ENCODE measurements around the gene MCM7.

MCM7 gene

GRCh38 chr7:100053215-100053614 lies 48.0 kb downstream of the MCM7 start:
- H3K4me3 ChIP-seq (ENCODE audit: low read length): no peak overlapping the region
- TF ChIP-seq ZNF274 (IDR thresholded peaks at IDR 0.05; ENCODE audit: low read depth, low read length): no peak

- no peak for TF ChIP-seq ZNF274 (IDR thresholded peaks at IDR 0.05; ENCODE audit: low read depth, low read length)
- H3K4me3 ChIP-seq (ENCODE audit: low read length): no peak overlapping the region
Observed at GRCh38 chr7:100051611-100052010, 49.6 kb downstream of the MCM7 start.

- H3K4me3 ChIP-seq (ENCODE audit: low read length): peak within 1 kb of the TSS; percentile 79
- no peak for TF ChIP-seq ZNF274 (IDR thresholded peaks at IDR 0.05; ENCODE audit: low read depth, low read length)
Observed at GRCh38 chr7:100049441-100050291, 51.5 kb downstream of the MCM7 start, which contains the start of gene ZSCAN21. ZSCAN21 (plus strand) TSS chr7:100049774; CDS start chr7:100057007, 7,233 bp downstream.

- no peak overlapping the region for H3K4me3 ChIP-seq (ENCODE audit: low read length)
- no peak for TF ChIP-seq ZNF274 (IDR thresholded peaks at IDR 0.05; ENCODE audit: low read depth, low read length)
Observed at GRCh38 chr7:100048680-100049079, 52.5 kb downstream of the MCM7 start.

- no peak overlapping the region for H3K4me3 ChIP-seq (ENCODE audit: low read length)
- no peak for TF ChIP-seq ZNF274 (IDR thresholded peaks at IDR 0.05; ENCODE audit: low read depth, low read length)
Observed at GRCh38 chr7:100044718-100045117, 56.5 kb downstream of the MCM7 start.
